WTC11 (cell line): ENCODE results near the gene HRNR.

Experiments
- FOXK1 ChIP-seq: sonication (generic); formaldehyde crosslinking; IDR thresholded peaks from 2 replicates; pipeline ENCODE4 v1.8.0; 2022; ENCODE audit warnings: mild to moderate bottlenecking, moderate library complexity, missing genetic modification reagents
- GTF2I ChIP-seq: fragments of 250-450 bp; sonication (Bioruptor Pico); conservative IDR thresholded peaks from 2 replicates; pipeline ENCODE4 v1.4.0; 2021; ENCODE audit warnings: mild to moderate bottlenecking
- NR3C1 ChIP-seq: sonication (generic); formaldehyde crosslinking; conservative IDR thresholded peaks from 2 replicates; pipeline ENCODE4 v1.8.1; 2023; ENCODE audit warnings: low read depth, mild to moderate bottlenecking, missing genetic modification reagents
- TEAD4 ChIP-seq: sonication (generic); formaldehyde crosslinking; IDR thresholded peaks from 2 replicates; pipeline ENCODE4 v1.8.0; 2022; ENCODE audit warnings: mild to moderate bottlenecking, missing genetic modification reagents
- ZBTB21 ChIP-seq: sonication (generic); formaldehyde crosslinking; IDR thresholded peaks from 2 replicates; pipeline ENCODE4 v1.8.1; 2023; ENCODE audit warnings: mild to moderate bottlenecking, missing genetic modification reagents, borderline replicate concordance
- ZNF121 ChIP-seq: sonication (generic); formaldehyde crosslinking; IDR thresholded peaks from 2 replicates; pipeline ENCODE4 v1.8.0; 2023; ENCODE audit warnings: missing genetic modification reagents
- ZNF263 ChIP-seq: sonication (generic); formaldehyde crosslinking; IDR thresholded peaks from 2 replicates; pipeline ENCODE4 v1.8.1; 2022; ENCODE audit warnings: low read depth, mild to moderate bottlenecking, moderate library complexity, missing genetic modification reagents
- ZNF416 ChIP-seq: fragments of 250-450 bp; sonication (Bioruptor Pico); IDR thresholded peaks from 2 replicates; pipeline ENCODE4 v1.9.0; 2021; ENCODE audit warnings: mild to moderate bottlenecking, inconsistent platforms
- ZNF671 ChIP-seq: fragments of 250-450 bp; sonication (Bioruptor Pico); IDR thresholded peaks from 2 replicates; pipeline ENCODE4 v1.8.0; 2021; ENCODE audit warnings: mild to moderate bottlenecking
- TF ChIP-seq, protein P1 (sequence below): fragments of 200-600 bp; IDR thresholded peaks from 2 replicates; pipeline ENCODE4 v1.8.0; 2022; ENCODE audit warnings: antibody characterized with exemption
- TF ChIP-seq, protein P2 (sequence below): sonication (generic); formaldehyde crosslinking; IDR thresholded peaks from 2 replicates; pipeline ENCODE4 v1.8.1; 2022; ENCODE audit warnings: low read depth, mild to moderate bottlenecking, moderate library complexity, missing genetic modification reagents, borderline replicate concordance
- TF ChIP-seq, protein P3 (sequence below): fragments of 250-450 bp; sonication (Bioruptor Pico); IDR thresholded peaks from 2 replicates; pipeline ENCODE4 v1.9.0; 2021; ENCODE audit warnings: moderate library complexity, mild to moderate bottlenecking, inconsistent platforms, borderline replicate concordance
- TF ChIP-seq, protein P4 (sequence below): sonication (generic); formaldehyde crosslinking; conservative IDR thresholded peaks from 2 replicates; pipeline ENCODE4 v1.8.1; 2022; ENCODE audit warnings: mild to moderate bottlenecking, missing genetic modification reagents
- TF ChIP-seq, protein P5 (sequence below): sonication (generic); formaldehyde crosslinking; IDR thresholded peaks from 2 replicates; pipeline ENCODE4 v1.8.0; 2022; ENCODE audit warnings: mild to moderate bottlenecking, missing genetic modification reagents

DNA sequence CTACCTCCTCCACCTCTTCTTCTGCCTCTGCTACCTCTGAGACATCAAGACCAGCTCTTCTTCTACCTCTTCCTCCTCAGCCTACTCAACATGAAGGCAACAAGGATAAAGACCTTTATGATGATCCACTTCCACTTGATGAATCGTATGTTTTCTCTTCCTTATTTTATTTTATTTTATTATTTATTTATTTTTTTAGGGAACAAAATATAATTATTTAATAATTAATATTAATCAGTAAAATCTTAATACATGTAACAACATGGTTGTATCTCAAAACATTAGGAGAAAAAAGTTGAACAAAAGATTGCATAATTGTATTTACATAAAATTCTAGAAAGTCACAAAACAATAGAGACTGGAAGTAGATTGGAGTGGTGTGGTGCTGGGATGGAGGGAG, 13.1 kb upstream of the HRNR start:
- TF ChIP-seq, protein P1, sequence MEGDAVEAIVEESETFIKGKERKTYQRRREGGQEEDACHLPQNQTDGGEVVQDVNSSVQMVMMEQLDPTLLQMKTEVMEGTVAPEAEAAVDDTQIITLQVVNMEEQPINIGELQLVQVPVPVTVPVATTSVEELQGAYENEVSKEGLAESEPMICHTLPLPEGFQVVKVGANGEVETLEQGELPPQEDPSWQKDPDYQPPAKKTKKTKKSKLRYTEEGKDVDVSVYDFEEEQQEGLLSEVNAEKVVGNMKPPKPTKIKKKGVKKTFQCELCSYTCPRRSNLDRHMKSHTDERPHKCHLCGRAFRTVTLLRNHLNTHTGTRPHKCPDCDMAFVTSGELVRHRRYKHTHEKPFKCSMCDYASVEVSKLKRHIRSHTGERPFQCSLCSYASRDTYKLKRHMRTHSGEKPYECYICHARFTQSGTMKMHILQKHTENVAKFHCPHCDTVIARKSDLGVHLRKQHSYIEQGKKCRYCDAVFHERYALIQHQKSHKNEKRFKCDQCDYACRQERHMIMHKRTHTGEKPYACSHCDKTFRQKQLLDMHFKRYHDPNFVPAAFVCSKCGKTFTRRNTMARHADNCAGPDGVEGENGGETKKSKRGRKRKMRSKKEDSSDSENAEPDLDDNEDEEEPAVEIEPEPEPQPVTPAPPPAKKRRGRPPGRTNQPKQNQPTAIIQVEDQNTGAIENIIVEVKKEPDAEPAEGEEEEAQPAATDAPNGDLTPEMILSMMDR = no peak
- TF ChIP-seq, protein P2, sequence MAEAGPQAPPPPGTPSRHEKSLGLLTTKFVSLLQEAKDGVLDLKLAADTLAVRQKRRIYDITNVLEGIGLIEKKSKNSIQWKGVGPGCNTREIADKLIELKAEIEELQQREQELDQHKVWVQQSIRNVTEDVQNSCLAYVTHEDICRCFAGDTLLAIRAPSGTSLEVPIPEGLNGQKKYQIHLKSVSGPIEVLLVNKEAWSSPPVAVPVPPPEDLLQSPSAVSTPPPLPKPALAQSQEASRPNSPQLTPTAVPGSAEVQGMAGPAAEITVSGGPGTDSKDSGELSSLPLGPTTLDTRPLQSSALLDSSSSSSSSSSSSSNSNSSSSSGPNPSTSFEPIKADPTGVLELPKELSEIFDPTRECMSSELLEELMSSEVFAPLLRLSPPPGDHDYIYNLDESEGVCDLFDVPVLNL (CRISPR knock-in tag) = no peak
- no peak for TF ChIP-seq ZBTB21 (CRISPR knock-in tag)
- TF ChIP-seq, protein P3, sequence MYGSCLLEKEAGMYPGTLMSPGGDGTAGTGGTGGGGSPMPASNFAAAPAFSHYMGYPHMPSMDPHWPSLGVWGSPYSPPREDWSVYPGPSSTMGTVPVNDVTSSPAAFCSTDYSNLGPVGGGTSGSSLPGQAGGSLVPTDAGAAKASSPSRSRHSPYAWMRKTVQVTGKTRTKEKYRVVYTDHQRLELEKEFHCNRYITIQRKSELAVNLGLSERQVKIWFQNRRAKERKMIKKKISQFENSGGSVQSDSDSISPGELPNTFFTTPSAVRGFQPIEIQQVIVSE (CRISPR knock-in tag) = no peak
- TF ChIP-seq, protein P4, sequence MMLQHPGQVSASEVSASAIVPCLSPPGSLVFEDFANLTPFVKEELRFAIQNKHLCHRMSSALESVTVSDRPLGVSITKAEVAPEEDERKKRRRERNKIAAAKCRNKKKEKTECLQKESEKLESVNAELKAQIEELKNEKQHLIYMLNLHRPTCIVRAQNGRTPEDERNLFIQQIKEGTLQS = no peak
- no peak for TF ChIP-seq FOXK1 (CRISPR knock-in tag)
- no peak for TF ChIP-seq ZNF416
- TF ChIP-seq, protein P5, sequence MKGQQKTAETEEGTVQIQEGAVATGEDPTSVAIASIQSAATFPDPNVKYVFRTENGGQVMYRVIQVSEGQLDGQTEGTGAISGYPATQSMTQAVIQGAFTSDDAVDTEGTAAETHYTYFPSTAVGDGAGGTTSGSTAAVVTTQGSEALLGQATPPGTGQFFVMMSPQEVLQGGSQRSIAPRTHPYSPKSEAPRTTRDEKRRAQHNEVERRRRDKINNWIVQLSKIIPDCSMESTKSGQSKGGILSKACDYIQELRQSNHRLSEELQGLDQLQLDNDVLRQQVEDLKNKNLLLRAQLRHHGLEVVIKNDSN (CRISPR knock-in tag) = no peak
- no peak for TF ChIP-seq NR3C1
- no peak for TF ChIP-seq GTF2I (CRISPR knock-in tag)
- TF ChIP-seq ZNF671 = no peak
- no peak for TF ChIP-seq ZNF263 (CRISPR knock-in tag)
- no peak for TF ChIP-seq TEAD4 (CRISPR knock-in tag)
- no peak for TF ChIP-seq ZNF121 (CRISPR knock-in tag)
